A549 (cell line): ENCODE measurements around the gene ALOX15. TPM values are rescaled to one million over a fixed set of nuclear protein-coding genes. Genes with fewer than 3 reads are reported as not detected.

ENCODE experiments used
- ATAC-seq, 2 experiments: fragments of 200-7000 bp in 1 of 2; fragments of >200 bp in 1 of 2; cut with Nextera tagmentation in 1 of 2; cut with Tn5 transposase in 1 of 2; 3 replicates each; pipeline versions ENCODE4 v1.8.0 to v1.9.1; 2018 to 2020; ENCODE audit warnings: mild to moderate bottlenecking in 1 of 2, moderate library complexity in 1 of 2
- CTCF ChIA-PET: fragments of 300-600 bp; sonication (Branson Sonifier 250); formaldehyde crosslinking; extraction: SDS; loops from one replicate; lab custom pipeline; 2021; ENCODE audit warnings: antibody characterized with exemption, inconsistent platforms; lab: Yijun Ruan, JAX
- POLR2A ChIA-PET: fragments of 350-600 bp; formaldehyde crosslinking; extraction: SDS; loops from one replicate; lab custom pipeline; 2021; ENCODE audit warnings: antibody characterized with exemption, inconsistent platforms; lab: Yijun Ruan, JAX
- DNase-seq, 2 experiments: peaks; one replicate each; pipeline versions ENCODE4 v3.0.0 to v3.0.0-alpha.2; 2011 to 2016; ENCODE audit warnings: low read depth in 1 of 2, low spot score in 1 of 2
- FAIRE-seq: peaks from 2 replicates; lab custom pipeline; 2011; peaks lifted over from hg19 to GRCh38; lab: Jason Lieb, UNC
- H3K27ac ChIP-seq, 2 experiments: fragments of >200 bp; sonication (Bioruptor Twin); formaldehyde crosslinking; 3 replicates each; pipeline ENCODE4 v1.5.1; 2016 to 2017
- H3K4me1 ChIP-seq: fragments of >200 bp; sonication (Bioruptor Twin); formaldehyde crosslinking; 3 replicates; pipeline ENCODE4 v1.6.1; 2016
- H3K4me2 ChIP-seq: fragments of >200 bp; sonication (Bioruptor Twin); formaldehyde crosslinking; 3 replicates; pipeline ENCODE4 v1.6.1; 2016
- H3K4me3 ChIP-seq: fragments of >200 bp; sonication (Bioruptor Twin); formaldehyde crosslinking; 3 replicates; pipeline ENCODE4 v1.5.1; 2016
- H3K9me3 ChIP-seq: fragments of >200 bp; sonication (Bioruptor Twin); formaldehyde crosslinking; 3 replicates; pipeline ENCODE4 v1.6.1; 2016
- CBX2 ChIP-seq: fragments of 200-600 bp; sonication (generic); IDR thresholded peaks from 2 replicates; pipeline ENCODE4 v1.6.1; 2016; ENCODE audit warnings: low read depth, mild to moderate bottlenecking, borderline replicate concordance
- CHD4 ChIP-seq: fragments of 200-600 bp; sonication (generic); IDR thresholded peaks from 2 replicates; pipeline ENCODE4 v1.6.1; 2016; ENCODE audit warnings: antibody characterized with exemption, mild to moderate bottlenecking, borderline replicate concordance
- EHMT2 ChIP-seq: fragments of 200-600 bp; sonication (generic); IDR thresholded peaks from 2 replicates; pipeline ENCODE4 v1.6.1; 2016; ENCODE audit warnings: antibody characterized with exemption, low read depth, mild to moderate bottlenecking, moderate library complexity
- ESRRA ChIP-seq: fragments of 150-350 bp; IDR thresholded peaks from 2 replicates; pipeline ENCODE4 v1.6.1; 2014; ENCODE audit warnings: mild to moderate bottlenecking, low read length, borderline replicate concordance
- FOSB ChIP-seq: fragments of 250-450 bp; sonication (Bioruptor Pico); IDR thresholded peaks from 2 replicates; pipeline ENCODE4 v1.5.0; 2020; ENCODE audit warnings: mild to moderate bottlenecking, moderate library complexity
- HDAC2 ChIP-seq: fragments of 200-600 bp; sonication (generic); IDR thresholded peaks from 2 replicates; pipeline ENCODE4 v1.6.1; 2016
- HEYL ChIP-seq: fragments of 250-450 bp; sonication (Bioruptor Pico); IDR thresholded peaks from 2 replicates; pipeline ENCODE4 v1.8.0; 2021; ENCODE audit warnings: mild to moderate bottlenecking, moderate library complexity
- HOXA7 ChIP-seq: fragments of 250-450 bp; sonication (Bioruptor Pico); IDR thresholded peaks from 2 replicates; pipeline ENCODE4 v1.5.0; 2020; ENCODE audit warnings: mild to moderate bottlenecking, moderate library complexity
- JUNB ChIP-seq: fragments of >200 bp; sonication (Bioruptor Twin); formaldehyde crosslinking; IDR thresholded peaks from 2 replicates; pipeline ENCODE4 v1.6.1; 2016
- KDM1A ChIP-seq: fragments of 200-600 bp; sonication (generic); IDR thresholded peaks from 2 replicates; pipeline ENCODE4 v1.6.1; 2016; ENCODE audit warnings: low read depth, mild to moderate bottlenecking
- KDM5A ChIP-seq: fragments of 200-600 bp; sonication (generic); IDR thresholded peaks from 2 replicates; pipeline ENCODE4 v1.6.1; 2016; ENCODE audit warnings: antibody characterized with exemption, mild to moderate bottlenecking
- NPAS2 ChIP-seq: fragments of 250-450 bp; sonication (Bioruptor Pico); IDR thresholded peaks from 2 replicates; pipeline ENCODE4 v1.8.0; 2022; ENCODE audit warnings: mild to moderate bottlenecking, moderate library complexity, borderline replicate concordance
- PHF8 ChIP-seq: fragments of 200-600 bp; sonication (generic); IDR thresholded peaks from 2 replicates; pipeline ENCODE4 v1.6.1; 2016; ENCODE audit warnings: low read depth, mild to moderate bottlenecking, antibody characterized with exemption, moderate library complexity, borderline replicate concordance
- RAD21 ChIP-seq, 2 experiments: fragments of >200 bp in 1 of 2; sonication (Bioruptor Twin) in 1 of 2; formaldehyde crosslinking in 1 of 2; IDR thresholded peaks in 1 of 2; conservative IDR thresholded peaks in 1 of 2; 2 replicates in 1 of 2; 3 replicates in 1 of 2; pipeline ENCODE4 v1.6.1; 2012 to 2018; ENCODE audit warnings: inconsistent platforms in 1 of 2
- RARB ChIP-seq: fragments of 250-450 bp; sonication (Bioruptor Pico); IDR thresholded peaks from 2 replicates; pipeline ENCODE4 v1.8.0; 2021; ENCODE audit warnings: mild to moderate bottlenecking, moderate library complexity
- RCOR1 ChIP-seq: fragments of 150-350 bp; IDR thresholded peaks from 2 replicates; pipeline ENCODE4 v1.6.1; 2014; ENCODE audit warnings: antibody characterized with exemption, low read length, low read depth
- RNF2 ChIP-seq: fragments of 200-600 bp; sonication (generic); IDR thresholded peaks from 2 replicates; pipeline ENCODE4 v1.6.1; 2016; ENCODE audit warnings: low read depth, mild to moderate bottlenecking, antibody characterized with exemption, moderate library complexity, borderline replicate concordance
- SMC3 ChIP-seq: fragments of >200 bp; sonication (Bioruptor Twin); formaldehyde crosslinking; IDR thresholded peaks from 3 replicates; pipeline ENCODE4 v1.6.1; 2018; ENCODE audit warnings: inconsistent platforms
- TFCP2L1 ChIP-seq: fragments of 250-450 bp; sonication (Bioruptor Pico); IDR thresholded peaks from 2 replicates; pipeline ENCODE4 v1.5.0; 2021; ENCODE audit warnings: mild to moderate bottlenecking
- WGBS: methylation state at CpG from one replicate; pipeline ENCODE4 v1.1.6; 2017; ENCODE audit errors: missing lambda C conversion rate; 5-methylcytosine and 5-hydroxymethylcytosine counted together
- polyA plus RNA-seq, 4 experiments: library from polyadenylated mRNA; depleted of rRNA in 3 of 4; stranded (reverse); fragments of >200 nt; fragmentation: RNase III in 1 of 4; extraction: RNeasy Plus Mini Kit Qiagen cat#74134 plus additional on column Dnase treatment in 1 of 4; gene quantifications; 2 replicates in 3 of 4; 3 replicates in 1 of 4; pipeline ENCODE4 v1.2.3, GENCODE V29; 2011 to 2017
- TF ChIP-seq, protein P1 (sequence below): fragments of 450-650 bp; IDR thresholded peaks from 2 replicates; pipeline ENCODE4 v1.6.1; 2014; ENCODE audit warnings: antibody characterized with exemption
- TF ChIP-seq, protein P2 (sequence below): fragments of >200 bp; sonication (Bioruptor Twin); formaldehyde crosslinking; IDR thresholded peaks from 2 replicates; pipeline ENCODE4 v1.6.1; 2016
- TF ChIP-seq, protein P3 (sequence below): IDR thresholded peaks from 2 replicates; pipeline ENCODE4 v1.6.1; 2012
- TF ChIP-seq, protein P4 (sequence below): fragments of 150-350 bp; IDR thresholded peaks from 2 replicates; pipeline ENCODE4 v1.6.1; 2014; ENCODE audit warnings: low read depth, mild to moderate bottlenecking, low read length
- TF ChIP-seq, protein P5 (sequence below): fragments of 250-450 bp; sonication (Bioruptor Pico); IDR thresholded peaks from 2 replicates; pipeline ENCODE4 v1.5.0; 2020; ENCODE audit warnings: low read depth, mild to moderate bottlenecking, moderate library complexity
- TF ChIP-seq, protein P6 (sequence below): fragments of 200-600 bp; sonication (generic); IDR thresholded peaks from 2 replicates; pipeline ENCODE4 v1.6.1; 2016; ENCODE audit warnings: antibody characterized with exemption, mild to moderate bottlenecking, moderate library complexity

Gene ALOX15
- polyA plus RNA-seq, 2 of the 4 experiments (the other 2 are of a cell fraction) = 0.08 to 0.12 TPM

DNA sequence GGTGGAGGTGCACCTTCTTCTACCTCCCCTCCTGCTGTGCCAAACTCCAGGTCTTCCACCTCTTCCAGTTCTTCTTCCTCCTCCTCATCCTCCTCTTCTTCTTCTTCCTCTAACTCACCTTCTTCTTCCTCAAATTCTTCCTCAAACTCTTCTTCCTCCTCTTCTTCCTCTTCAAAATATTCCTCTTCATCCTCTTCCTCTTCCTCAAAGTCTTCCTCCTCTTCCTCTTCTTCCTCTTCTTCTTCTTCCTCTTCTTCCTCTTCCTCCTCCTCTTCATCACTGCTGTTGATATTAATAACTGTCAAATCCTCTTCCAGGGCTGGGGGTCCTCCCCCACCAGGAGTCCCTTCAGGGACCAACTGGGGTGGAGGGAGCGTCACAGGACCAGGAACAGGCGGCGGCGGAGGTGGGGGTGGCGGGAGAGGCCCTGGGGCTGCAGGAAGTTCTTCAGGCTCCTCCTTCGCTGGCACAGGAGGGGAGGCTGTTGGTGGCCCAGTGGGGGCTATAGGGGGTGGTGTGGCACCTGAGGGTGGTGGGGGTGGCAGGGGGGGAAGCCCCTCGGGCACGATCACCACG is 30.7 kb upstream of the ALOX15 start:
- no peak for ATAC-seq
- Histone ChIP-seq H3K4me3 (no peak overlapping the region), H3K4me1 (peaks cover 6% of the 10 kb centered on the region; the same call in 2 of the 3 replicates), H3K27ac (no peak overlapping the region), H3K9me3 (no peaks in the 10 kb centered on the region), H3K4me2 (no peak overlapping the region)
- POLR2A ChIA-PET = no interaction called here
- TF ChIP-seq SMC3 (no peak), HOXA7 (CRISPR knock-in tag) (no peak)
- TF ChIP-seq, protein P1, sequence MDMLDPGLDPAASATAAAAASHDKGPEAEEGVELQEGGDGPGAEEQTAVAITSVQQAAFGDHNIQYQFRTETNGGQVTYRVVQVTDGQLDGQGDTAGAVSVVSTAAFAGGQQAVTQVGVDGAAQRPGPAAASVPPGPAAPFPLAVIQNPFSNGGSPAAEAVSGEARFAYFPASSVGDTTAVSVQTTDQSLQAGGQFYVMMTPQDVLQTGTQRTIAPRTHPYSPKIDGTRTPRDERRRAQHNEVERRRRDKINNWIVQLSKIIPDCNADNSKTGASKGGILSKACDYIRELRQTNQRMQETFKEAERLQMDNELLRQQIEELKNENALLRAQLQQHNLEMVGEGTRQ = no peak
- DNase-seq = no peak
- CTCF ChIA-PET = no interaction called here
- FAIRE-seq = no peak
- WGBS = 96% methylated on average over 8 of the region's 9 CpGs

DNA sequence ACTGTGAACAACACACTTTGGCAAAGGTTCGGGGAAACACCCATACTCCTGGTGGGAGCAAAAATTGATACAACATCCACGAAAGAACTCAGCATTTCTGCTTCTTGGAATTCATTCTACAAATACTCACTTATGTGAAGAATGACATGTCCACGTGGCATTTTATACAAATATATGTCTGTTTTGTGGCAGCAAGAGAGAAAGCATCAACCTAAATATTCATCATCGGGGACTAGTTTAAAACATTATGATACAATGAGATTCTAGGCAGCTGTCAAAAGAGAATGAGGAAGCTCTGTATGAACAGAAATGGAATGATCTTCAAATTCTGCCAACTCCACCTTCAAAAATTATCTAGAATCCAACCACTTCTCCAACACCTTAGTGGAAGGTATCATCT is 25.7 kb upstream of the ALOX15 start:
- Histone ChIP-seq H3K27ac (no peak overlapping the region), H3K4me3 (no peak overlapping the region), H3K4me2 (no peak overlapping the region), H3K9me3 (no peaks in the 10 kb centered on the region), H3K4me1 (no peaks in the 10 kb centered on the region)
- no peak for ATAC-seq
- ChIA-PET POLR2A (interaction anchor here (0.6 kb wide), 1 partner anchor 508 kb away, joined by 3 read pairs; no protein-coding TSS in a partner anchor), CTCF (interaction anchor here (1.2 to 1.8 kb wide), 3 partner anchors 9 to 236 kb away, joined by 3 to 6 read pairs (median 4); partner anchors contain the start of gene CHRNE)
- 81% methylated on average over 4 of the region's 4 CpGs for WGBS
- no peak for FAIRE-seq
- no peak for DNase-seq
- no peak for TF ChIP-seq SMC3
- TF ChIP-seq, protein P2, sequence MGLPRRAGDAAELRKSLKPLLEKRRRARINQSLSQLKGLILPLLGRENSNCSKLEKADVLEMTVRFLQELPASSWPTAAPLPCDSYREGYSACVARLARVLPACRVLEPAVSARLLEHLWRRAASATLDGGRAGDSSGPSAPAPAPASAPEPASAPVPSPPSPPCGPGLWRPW = no peak
- TF ChIP-seq RCOR1 = no peak
- no peak for TF ChIP-seq KDM1A
- TF ChIP-seq HEYL = no peak
- TF ChIP-seq RNF2 = no peak
- no peak for TF ChIP-seq CHD4
- TF ChIP-seq PHF8 = no peak
- TF ChIP-seq ESRRA = no peak
- TF ChIP-seq EHMT2 = no peak
- TF ChIP-seq, protein P3, sequence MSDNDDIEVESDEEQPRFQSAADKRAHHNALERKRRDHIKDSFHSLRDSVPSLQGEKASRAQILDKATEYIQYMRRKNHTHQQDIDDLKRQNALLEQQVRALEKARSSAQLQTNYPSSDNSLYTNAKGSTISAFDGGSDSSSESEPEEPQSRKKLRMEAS = no peak
- no peak for TF ChIP-seq RARB (CRISPR knock-in tag)
- TF ChIP-seq KDM5A = no peak
- no peak for TF ChIP-seq TFCP2L1 (CRISPR knock-in tag)
- TF ChIP-seq CBX2 = no peak
- TF ChIP-seq, all 56 proteins: peak for 0

DNA sequence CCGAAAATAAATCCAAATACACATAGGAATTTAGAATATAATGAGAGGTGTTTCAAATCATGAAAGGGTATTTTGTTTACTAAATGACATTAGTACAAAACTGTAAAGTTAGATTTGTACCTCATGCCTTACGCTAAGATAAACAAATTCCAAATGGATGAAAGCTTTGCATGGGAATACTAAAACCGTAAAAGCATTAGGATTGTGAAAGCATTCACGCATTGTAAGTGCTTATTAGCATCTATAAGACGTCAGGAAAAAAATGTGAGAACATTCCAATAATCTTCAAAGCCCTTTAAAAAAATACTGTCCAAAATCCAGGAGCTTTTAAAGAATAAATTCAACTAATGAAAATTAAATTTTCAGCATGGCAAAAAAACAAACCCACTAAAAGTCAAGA is 24.8 kb upstream of the ALOX15 start:
- CTCF ChIA-PET = interaction anchor here (1.2 kb wide), 1 partner anchor 237 kb away, joined by 3 read pairs; the partner anchor contains the start of gene CHRNE
- POLR2A ChIA-PET = no interaction called here
- FAIRE-seq = peak; percentile 82
- no peaks in the 10 kb centered on the region for H3K9me3 ChIP-seq
- no peak overlapping the region for H3K4me2 ChIP-seq
- TF ChIP-seq CHD4 = no peak
- TF ChIP-seq FOSB (CRISPR knock-in tag) = no peak
- no peak for TF ChIP-seq NPAS2 (CRISPR knock-in tag)
- no peak for TF ChIP-seq HDAC2
- TF ChIP-seq, protein P4, sequence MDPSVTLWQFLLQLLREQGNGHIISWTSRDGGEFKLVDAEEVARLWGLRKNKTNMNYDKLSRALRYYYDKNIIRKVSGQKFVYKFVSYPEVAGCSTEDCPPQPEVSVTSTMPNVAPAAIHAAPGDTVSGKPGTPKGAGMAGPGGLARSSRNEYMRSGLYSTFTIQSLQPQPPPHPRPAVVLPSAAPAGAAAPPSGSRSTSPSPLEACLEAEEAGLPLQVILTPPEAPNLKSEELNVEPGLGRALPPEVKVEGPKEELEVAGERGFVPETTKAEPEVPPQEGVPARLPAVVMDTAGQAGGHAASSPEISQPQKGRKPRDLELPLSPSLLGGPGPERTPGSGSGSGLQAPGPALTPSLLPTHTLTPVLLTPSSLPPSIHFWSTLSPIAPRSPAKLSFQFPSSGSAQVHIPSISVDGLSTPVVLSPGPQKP = no peak
- TF ChIP-seq, protein P5, sequence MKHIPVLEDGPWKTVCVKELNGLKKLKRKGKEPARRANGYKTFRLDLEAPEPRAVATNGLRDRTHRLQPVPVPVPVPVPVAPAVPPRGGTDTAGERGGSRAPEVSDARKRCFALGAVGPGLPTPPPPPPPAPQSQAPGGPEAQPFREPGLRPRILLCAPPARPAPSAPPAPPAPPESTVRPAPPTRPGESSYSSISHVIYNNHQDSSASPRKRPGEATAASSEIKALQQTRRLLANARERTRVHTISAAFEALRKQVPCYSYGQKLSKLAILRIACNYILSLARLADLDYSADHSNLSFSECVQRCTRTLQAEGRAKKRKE (CRISPR knock-in tag) = no peak
- TF ChIP-seq JUNB = no peak
- no peak for TF ChIP-seq RAD21 (conservative IDR thresholded peaks at IDR 0.05 in 1 of 2, IDR thresholded peaks at IDR 0.05 in 1 of 2)
- TF ChIP-seq, protein P6, sequence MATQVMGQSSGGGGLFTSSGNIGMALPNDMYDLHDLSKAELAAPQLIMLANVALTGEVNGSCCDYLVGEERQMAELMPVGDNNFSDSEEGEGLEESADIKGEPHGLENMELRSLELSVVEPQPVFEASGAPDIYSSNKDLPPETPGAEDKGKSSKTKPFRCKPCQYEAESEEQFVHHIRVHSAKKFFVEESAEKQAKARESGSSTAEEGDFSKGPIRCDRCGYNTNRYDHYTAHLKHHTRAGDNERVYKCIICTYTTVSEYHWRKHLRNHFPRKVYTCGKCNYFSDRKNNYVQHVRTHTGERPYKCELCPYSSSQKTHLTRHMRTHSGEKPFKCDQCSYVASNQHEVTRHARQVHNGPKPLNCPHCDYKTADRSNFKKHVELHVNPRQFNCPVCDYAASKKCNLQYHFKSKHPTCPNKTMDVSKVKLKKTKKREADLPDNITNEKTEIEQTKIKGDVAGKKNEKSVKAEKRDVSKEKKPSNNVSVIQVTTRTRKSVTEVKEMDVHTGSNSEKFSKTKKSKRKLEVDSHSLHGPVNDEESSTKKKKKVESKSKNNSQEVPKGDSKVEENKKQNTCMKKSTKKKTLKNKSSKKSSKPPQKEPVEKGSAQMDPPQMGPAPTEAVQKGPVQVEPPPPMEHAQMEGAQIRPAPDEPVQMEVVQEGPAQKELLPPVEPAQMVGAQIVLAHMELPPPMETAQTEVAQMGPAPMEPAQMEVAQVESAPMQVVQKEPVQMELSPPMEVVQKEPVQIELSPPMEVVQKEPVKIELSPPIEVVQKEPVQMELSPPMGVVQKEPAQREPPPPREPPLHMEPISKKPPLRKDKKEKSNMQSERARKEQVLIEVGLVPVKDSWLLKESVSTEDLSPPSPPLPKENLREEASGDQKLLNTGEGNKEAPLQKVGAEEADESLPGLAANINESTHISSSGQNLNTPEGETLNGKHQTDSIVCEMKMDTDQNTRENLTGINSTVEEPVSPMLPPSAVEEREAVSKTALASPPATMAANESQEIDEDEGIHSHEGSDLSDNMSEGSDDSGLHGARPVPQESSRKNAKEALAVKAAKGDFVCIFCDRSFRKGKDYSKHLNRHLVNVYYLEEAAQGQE = no peak
- no peak overlapping the region for H3K27ac ChIP-seq
- DNase-seq = no peak
- H3K4me3 ChIP-seq = no peak overlapping the region
- WGBS = 86% methylated on average over 5 of the region's 5 CpGs
- no peaks in the 10 kb centered on the region for H3K4me1 ChIP-seq
- no peak for ATAC-seq
